Esophagus muscularis mucosa (tissue), 4 donors: ENCODE results near the gene INPP5F.

Source experiments
- CTCF ChIP-seq, 3 experiments: fragments of 200-600 bp in 2 of 3; fragments of 450-650 bp in 1 of 3; sonication (generic) in 2 of 3; IDR thresholded peaks; one replicate each; pipeline ENCODE4 v1.5.1; 2017 to 2019; ENCODE audit warnings: antibody characterized with exemption in 3 of 3, mild to moderate bottlenecking in 2 of 3, moderate library complexity in 1 of 3
- EP300 ChIP-seq: sonication (generic); formaldehyde crosslinking; IDR thresholded peaks from one replicate; pipeline ENCODE4 v1.6.1; 2017; ENCODE audit warnings: antibody characterized with exemption
- POLR2A ChIP-seq: fragments of 450-650 bp; IDR thresholded peaks from one replicate; pipeline ENCODE4 v1.6.1; 2017; ENCODE audit warnings: antibody characterized with exemption, moderate library complexity, mild to moderate bottlenecking, low read depth
- POLR2AphosphoS5 ChIP-seq, 2 donors: sonication (generic); formaldehyde crosslinking; IDR thresholded peaks; one replicate each; pipeline ENCODE4 v1.6.1; 2017; ENCODE audit warnings: antibody characterized with exemption in 2 of 2

GRCh38 chr10:119691726-119692125, 34.1 kb upstream of the INPP5F start:
- TF ChIP-seq POLR2A, result no peak
- no peak for TF ChIP-seq CTCF (IDR thresholded peaks at IDR 0.05)
- no peak for TF ChIP-seq EP300
- TF ChIP-seq POLR2AphosphoS5 (IDR thresholded peaks at IDR 0.05), result no peak
